Measurements from ENCODE around the gene UNC80. TPM values are rescaled to one million over a fixed set of nuclear protein-coding genes. Genes with fewer than 3 reads are reported as not detected.

Gene UNC80
- total and polyA plus RNA-seq, 2 of the 13 experiments (the other 11 are each of a cell fraction or from before 2014, with no cell fraction given): not detected

GRCh38 chr2:209726311-209726710, 45.3 kb upstream of the UNC80 start:
- in situ Hi-C loops (cut with HindIII; ENCODE audit: extremely low pct_ligation_motif_present, low pct_unique_long_range_greater_than_20kb) (no loop called here), intact Hi-C loops (cut with micrococcal nuclease; ENCODE audit: unreplicated experiment) (no loop called here)
- Histone ChIP-seq H3K27ac (ENCODE audit: extremely low read length, insufficient read depth, low read length) (no peak overlapping the region), H3K4me1 (ENCODE audit: insufficient read depth, low read length) (no peaks in the 10 kb centered on the region), H2AFZ (ENCODE audit: low read length) (no peak overlapping the region), H3K4me2 (ENCODE audit: low read depth, low read length) (no peak overlapping the region), H3K9me3 (ENCODE audit: low read length) (no peaks in the 10 kb centered on the region), H3K9ac (ENCODE audit: insufficient read depth, low read depth, low read length) (no peak overlapping the region), H4K20me1 (ENCODE audit: insufficient read depth, low read length) (no peaks in the 10 kb centered on the region), H3K27me3 (ENCODE audit: control insufficient read depth in 1 of 2, insufficient read depth in 2 of 2, low read length in 2 of 2) (no peaks in the 10 kb centered on the region), H3K79me2 (ENCODE audit: insufficient read depth, low read length) (no peaks in the 10 kb centered on the region), H3K36me3 (replicated peaks in 1 of 2; ENCODE audit: control insufficient read depth in 1 of 2, insufficient read depth in 2 of 2, low read length in 2 of 2) (no peaks in the 10 kb centered on the region), H3K4me3 (replicated peaks in 1 of 3; ENCODE audit: insufficient read depth in 1 of 3, low read depth in 2 of 3, low read length in 3 of 3) (no peak overlapping the region)
- DNase-seq (ENCODE audit: low spot score) (no peak), ATAC-seq (no peak), FAIRE-seq (no peak)
- CTCF ChIA-PET (ENCODE audit: low intra/inter-chr PET ratio, low total read pairs): no interaction called here
- TF ChIP-seq GABPB1 (CRISPR knock-in tag; IDR thresholded peaks at IDR 0.05) (no peak), ZNF660 (CRISPR knock-in tag; IDR thresholded peaks at IDR 0.05; ENCODE audit: borderline replicate concordance, low read depth) (no peak), SP140L (CRISPR knock-in tag; IDR thresholded peaks at IDR 0.05; ENCODE audit: borderline replicate concordance) (no peak), GPN1 (CRISPR knock-in tag; IDR thresholded peaks at IDR 0.05; ENCODE audit: borderline replicate concordance) (no peak), ZNF367 (CRISPR knock-in tag; IDR thresholded peaks at IDR 0.05; ENCODE audit: borderline replicate concordance) (no peak), USF2 (IDR thresholded peaks at IDR 0.05; ENCODE audit: low read depth, low read length) (no peak), USF2 (CRISPR knock-in tag; IDR thresholded peaks at IDR 0.05; ENCODE audit: borderline replicate concordance) (no peak), ZNF772 (CRISPR knock-in tag; IDR thresholded peaks at IDR 0.05) (no peak), NRL (CRISPR knock-in tag; IDR thresholded peaks at IDR 0.05; ENCODE audit: borderline replicate concordance) (no peak), RELA (CRISPR knock-in tag; IDR thresholded peaks at IDR 0.05) (no peak), ZBTB8A (CRISPR knock-in tag; IDR thresholded peaks at IDR 0.05; ENCODE audit: borderline replicate concordance, low read depth) (no peak), ZNF335 (CRISPR knock-in tag; IDR thresholded peaks at IDR 0.05) (no peak), PAX8 (CRISPR knock-in tag; IDR thresholded peaks at IDR 0.05; ENCODE audit: borderline replicate concordance) (no peak), ERF (CRISPR knock-in tag; IDR thresholded peaks at IDR 0.05) (no peak), FUBP1 (CRISPR knock-in tag; IDR thresholded peaks at IDR 0.05; ENCODE audit: borderline replicate concordance) (no peak)
- TF ChIP-seq, protein P1, sequence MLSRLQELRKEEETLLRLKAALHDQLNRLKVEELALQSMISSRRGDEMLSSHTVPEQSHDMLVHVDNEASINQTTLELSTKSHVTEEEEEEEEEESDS (CRISPR knock-in tag; IDR thresholded peaks at IDR 0.05; ENCODE audit: borderline replicate concordance): no peak
- TF ChIP-seq, protein P2, sequence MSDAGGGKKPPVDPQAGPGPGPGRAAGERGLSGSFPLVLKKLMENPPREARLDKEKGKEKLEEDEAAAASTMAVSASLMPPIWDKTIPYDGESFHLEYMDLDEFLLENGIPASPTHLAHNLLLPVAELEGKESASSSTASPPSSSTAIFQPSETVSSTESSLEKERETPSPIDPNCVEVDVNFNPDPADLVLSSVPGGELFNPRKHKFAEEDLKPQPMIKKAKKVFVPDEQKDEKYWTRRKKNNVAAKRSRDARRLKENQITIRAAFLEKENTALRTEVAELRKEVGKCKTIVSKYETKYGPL (CRISPR knock-in tag; IDR thresholded peaks at IDR 0.05): no peak
- TF ChIP-seq, protein P3, sequence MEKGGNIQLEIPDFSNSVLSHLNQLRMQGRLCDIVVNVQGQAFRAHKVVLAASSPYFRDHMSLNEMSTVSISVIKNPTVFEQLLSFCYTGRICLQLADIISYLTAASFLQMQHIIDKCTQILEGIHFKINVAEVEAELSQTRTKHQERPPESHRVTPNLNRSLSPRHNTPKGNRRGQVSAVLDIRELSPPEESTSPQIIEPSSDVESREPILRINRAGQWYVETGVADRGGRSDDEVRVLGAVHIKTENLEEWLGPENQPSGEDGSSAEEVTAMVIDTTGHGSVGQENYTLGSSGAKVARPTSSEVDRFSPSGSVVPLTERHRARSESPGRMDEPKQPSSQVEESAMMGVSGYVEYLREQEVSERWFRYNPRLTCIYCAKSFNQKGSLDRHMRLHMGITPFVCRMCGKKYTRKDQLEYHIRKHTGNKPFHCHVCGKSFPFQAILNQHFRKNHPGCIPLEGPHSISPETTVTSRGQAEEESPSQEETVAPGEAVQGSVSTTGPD (CRISPR knock-in tag; IDR thresholded peaks at IDR 0.05): no peak
- WGBS (ENCODE audit: low lambda C conversion rate): 3% methylated on average over 2 of the region's 2 CpGs
- no TSS peak for BruUV-seq (replicated peaks)
- POLR2A ChIA-PET: no interaction called here
